Measurements from ENCODE around the gene NANOGP8.

DNA sequence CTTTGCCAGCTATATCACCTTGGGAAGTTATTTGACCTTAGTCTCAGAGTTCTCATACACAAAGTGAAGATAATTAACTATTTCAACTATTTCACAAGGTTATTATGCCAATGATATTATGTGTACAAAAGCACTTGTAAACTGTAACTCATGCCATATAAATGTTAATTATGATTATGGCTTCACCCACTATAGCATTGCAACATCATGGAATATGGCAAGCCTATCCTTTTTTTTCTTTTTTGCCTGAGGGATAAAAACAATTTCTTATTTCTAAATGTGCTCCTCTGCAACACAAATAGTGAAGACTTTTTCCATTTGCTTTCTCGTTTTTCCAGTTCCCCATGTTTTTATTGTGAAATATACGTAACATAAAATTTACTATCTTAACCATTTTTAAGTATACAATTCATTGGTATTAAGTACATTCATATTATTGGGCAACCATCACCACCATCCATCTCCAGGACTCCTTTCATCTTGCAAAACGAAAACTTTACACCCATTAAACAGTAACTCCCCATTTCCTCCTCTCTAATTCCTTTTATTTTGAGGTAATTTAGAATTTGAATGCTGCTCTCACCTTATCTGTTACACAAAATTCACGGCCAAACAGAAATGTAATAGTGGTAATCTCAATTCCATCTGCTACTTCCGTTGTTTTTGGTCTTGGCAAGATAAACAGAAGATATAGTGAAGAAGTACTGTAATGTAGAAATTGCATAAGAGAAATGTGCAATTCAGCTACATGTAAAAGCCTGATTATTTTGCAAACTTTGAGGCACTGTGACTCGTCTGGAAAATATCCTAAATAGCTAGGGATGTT is 46.3 kb downstream of the NANOGP8 start:
- TF ChIP-seq, protein P1, sequence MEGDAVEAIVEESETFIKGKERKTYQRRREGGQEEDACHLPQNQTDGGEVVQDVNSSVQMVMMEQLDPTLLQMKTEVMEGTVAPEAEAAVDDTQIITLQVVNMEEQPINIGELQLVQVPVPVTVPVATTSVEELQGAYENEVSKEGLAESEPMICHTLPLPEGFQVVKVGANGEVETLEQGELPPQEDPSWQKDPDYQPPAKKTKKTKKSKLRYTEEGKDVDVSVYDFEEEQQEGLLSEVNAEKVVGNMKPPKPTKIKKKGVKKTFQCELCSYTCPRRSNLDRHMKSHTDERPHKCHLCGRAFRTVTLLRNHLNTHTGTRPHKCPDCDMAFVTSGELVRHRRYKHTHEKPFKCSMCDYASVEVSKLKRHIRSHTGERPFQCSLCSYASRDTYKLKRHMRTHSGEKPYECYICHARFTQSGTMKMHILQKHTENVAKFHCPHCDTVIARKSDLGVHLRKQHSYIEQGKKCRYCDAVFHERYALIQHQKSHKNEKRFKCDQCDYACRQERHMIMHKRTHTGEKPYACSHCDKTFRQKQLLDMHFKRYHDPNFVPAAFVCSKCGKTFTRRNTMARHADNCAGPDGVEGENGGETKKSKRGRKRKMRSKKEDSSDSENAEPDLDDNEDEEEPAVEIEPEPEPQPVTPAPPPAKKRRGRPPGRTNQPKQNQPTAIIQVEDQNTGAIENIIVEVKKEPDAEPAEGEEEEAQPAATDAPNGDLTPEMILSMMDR (IDR thresholded peaks at IDR 0.05; ENCODE audit: borderline replicate concordance, extremely low read depth, low read length, poor library complexity, severe bottlenecking) = no peak
- no peak for TF ChIP-seq EZH2 (IDR thresholded peaks at IDR 0.05; ENCODE audit: borderline replicate concordance, low read depth, low read length, severe bottlenecking)
